ENCODE data around the gene SLC24A3.

SLC24A3 gene

GRCh38 chr20:19212469-19212815 is at the start of gene SLC24A3:
SLC24A3 (plus strand) TSS chr20:19212642.
- intact Hi-C loops (cut with micrococcal nuclease) = no loop called here
- H3K4me3 Mint-ChIP-seq = peak within 1 kb of the TSS; percentile 62
- H3K36me3 Mint-ChIP-seq (ENCODE audit: low read depth) = no peaks in the 10 kb centered on the region
- no peaks in the 10 kb centered on the region for H3K9me3 Mint-ChIP-seq
- H3K27me3 Mint-ChIP-seq = peaks cover 51% of the 10 kb centered on the region
- H3K4me1 Mint-ChIP-seq (ENCODE audit: low read depth) = peaks cover 14% of the 10 kb centered on the region
- no peak within 1 kb of the TSS for H3K27ac Mint-ChIP-seq

DNA sequence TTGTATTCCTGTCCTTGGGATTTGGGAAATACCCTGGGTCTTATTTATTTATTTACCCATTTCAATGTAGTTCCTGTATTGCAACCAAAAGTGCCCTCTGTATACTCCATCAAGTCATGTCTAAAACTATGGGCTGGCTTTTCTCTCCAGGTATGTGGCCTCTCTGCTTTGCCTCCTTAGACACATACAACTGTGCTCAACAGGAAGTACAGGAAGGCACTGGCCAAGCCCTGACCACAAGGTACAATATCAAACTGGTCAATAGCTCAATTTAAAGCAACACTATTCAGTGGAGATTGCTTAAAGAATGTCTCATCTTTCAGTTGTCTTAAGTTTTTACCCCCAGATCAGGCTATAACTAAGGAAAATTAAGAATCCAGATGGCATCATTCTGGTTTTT is 42.3 kb upstream of the SLC24A3 start:
- intact Hi-C loops (cut with micrococcal nuclease) = no loop called here
- Mint-ChIP-seq H3K4me3 (no peak overlapping the region), H3K27me3 (peaks cover 2% of the 10 kb centered on the region), H3K27ac (no peak overlapping the region), H3K9me3 (peaks cover 39% of the 10 kb centered on the region), H3K4me1 (ENCODE audit: low read depth) (no peaks in the 10 kb centered on the region), H3K36me3 (ENCODE audit: low read depth) (no peaks in the 10 kb centered on the region)

DNA sequence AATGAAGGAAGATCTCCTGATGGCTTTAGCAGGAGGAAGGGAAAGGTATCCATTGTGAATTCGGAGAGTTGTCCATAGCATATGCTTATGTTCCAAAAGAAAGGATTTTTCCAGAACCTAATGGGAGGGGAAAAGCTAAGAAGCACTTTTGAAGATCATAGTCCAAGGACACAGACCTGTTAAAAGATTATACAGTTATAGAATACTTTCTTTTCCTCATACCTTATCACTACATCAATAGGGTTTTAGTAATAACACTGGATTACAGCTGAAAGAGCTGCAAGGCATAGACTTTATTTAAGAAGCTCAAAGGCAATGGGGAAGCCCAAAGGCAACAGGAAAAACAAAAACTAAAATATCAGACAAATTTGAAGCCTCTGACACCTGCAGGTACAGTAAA is 39.8 kb upstream of the SLC24A3 start:
- H3K36me3 Mint-ChIP-seq (ENCODE audit: low read depth) = no peaks in the 10 kb centered on the region
- H3K27me3 Mint-ChIP-seq = peaks cover 2% of the 10 kb centered on the region
- intact Hi-C loops (cut with micrococcal nuclease) = no loop called here
- H3K9me3 Mint-ChIP-seq = peaks cover 22% of the 10 kb centered on the region
- H3K4me3 Mint-ChIP-seq = no peak overlapping the region
- H3K27ac Mint-ChIP-seq = no peak overlapping the region
- H3K4me1 Mint-ChIP-seq (ENCODE audit: low read depth) = no peaks in the 10 kb centered on the region

DNA sequence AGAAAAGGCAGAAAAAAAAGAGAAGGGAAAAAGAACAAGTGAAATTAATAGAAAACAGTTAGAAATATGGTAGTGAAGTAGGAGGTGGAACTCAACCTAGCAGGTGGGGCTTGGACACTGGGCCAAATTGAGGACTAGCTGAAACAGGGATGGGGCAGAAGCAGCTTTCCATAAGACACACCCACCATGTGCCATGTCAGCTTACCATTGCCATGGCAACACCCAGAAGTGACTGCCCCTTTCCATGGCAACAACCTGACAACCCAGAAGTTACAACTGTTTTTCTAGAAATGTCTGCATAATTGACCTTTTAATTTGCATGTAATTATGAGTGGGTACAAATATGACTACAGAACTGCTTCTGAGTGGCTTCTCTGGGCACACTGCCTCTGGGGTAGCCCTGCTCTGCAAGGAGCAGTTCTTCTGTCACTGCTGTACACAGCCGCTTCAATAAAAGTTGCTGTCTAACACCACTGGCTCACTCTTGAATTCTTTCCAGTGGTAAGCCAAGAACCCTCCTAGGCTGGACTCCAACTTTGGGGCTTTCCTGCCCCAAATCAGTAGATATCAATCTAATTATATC is 35.9 kb upstream of the SLC24A3 start:
- Mint-ChIP-seq H3K4me3 (no peak overlapping the region), H3K9me3 (no peaks in the 10 kb centered on the region), H3K27ac (no peak overlapping the region), H3K36me3 (ENCODE audit: low read depth) (no peaks in the 10 kb centered on the region), H3K4me1 (ENCODE audit: low read depth) (no peaks in the 10 kb centered on the region), H3K27me3 (peaks cover 2% of the 10 kb centered on the region)
- intact Hi-C loops (cut with micrococcal nuclease) = no loop called here

DNA sequence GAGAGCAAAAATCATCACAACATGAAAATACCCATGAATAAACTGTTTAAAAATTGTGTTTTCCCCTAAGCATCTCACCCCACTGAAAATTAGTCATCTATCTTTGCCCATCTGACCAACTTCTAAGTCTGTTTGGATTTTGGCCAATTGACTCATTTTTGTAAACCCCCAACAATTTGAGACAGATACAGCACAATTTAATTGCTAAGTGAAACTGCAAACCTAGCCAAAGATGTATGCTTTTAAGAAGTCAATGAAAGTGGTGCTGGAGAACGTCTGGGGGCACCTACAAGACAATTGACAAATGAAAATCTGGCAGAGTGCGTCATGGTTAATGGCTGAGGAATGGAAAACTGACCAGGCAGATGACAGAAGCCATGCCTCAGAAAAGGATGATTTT is 30.9 kb upstream of the SLC24A3 start:
- intact Hi-C loops (cut with micrococcal nuclease) = no loop called here

GRCh38 chr20:19185083-19185482 is 27.4 kb upstream of the SLC24A3 start:
- intact Hi-C loops (cut with micrococcal nuclease) = no loop called here
- H3K4me3 Mint-ChIP-seq = no peak overlapping the region
- no peaks in the 10 kb centered on the region for H3K27me3 Mint-ChIP-seq
- no peaks in the 10 kb centered on the region for H3K4me1 Mint-ChIP-seq (ENCODE audit: low read depth)
- no peak overlapping the region for H3K27ac Mint-ChIP-seq
- H3K36me3 Mint-ChIP-seq (ENCODE audit: low read depth) = no peaks in the 10 kb centered on the region
- no peaks in the 10 kb centered on the region for H3K9me3 Mint-ChIP-seq

More for the DNA sequence above, 30.9 kb upstream of the SLC24A3 start:
- no peaks in the 10 kb centered on the region for H3K4me1 Mint-ChIP-seq (ENCODE audit: low read depth)
- no peaks in the 10 kb centered on the region for H3K36me3 Mint-ChIP-seq (ENCODE audit: low read depth)
- no peak overlapping the region for H3K27ac Mint-ChIP-seq
- no peak overlapping the region for H3K4me3 Mint-ChIP-seq
- H3K9me3 Mint-ChIP-seq = no peaks in the 10 kb centered on the region
- H3K27me3 Mint-ChIP-seq = no peaks in the 10 kb centered on the region

GRCh38 chr20:19193349-19193748 is 19.1 kb upstream of the SLC24A3 start:
- H3K9me3 Mint-ChIP-seq = no peaks in the 10 kb centered on the region

DNA sequence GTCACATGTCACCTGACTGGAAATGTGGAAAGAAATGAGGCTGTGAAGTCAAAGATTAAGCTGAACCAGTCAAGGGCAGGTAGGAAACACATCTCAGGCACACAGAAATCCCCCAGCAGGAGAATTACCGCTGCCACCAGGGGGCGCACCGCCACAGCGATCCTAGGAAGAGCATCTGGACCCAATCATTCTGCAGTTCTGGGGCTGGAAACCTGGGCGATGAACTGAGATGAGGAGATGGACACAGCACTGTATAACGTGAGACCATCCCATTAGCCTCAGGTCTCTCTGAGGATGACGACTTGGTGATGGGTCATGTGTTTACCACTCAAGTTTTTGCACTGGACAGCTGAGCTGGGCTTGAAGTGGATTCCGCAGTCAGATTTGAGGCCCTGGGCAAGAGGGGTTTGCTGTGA is 6.5 kb upstream of the SLC24A3 start:
- Mint-ChIP-seq H3K4me3 (no peak overlapping the region), H3K36me3 (ENCODE audit: low read depth) (no peaks in the 10 kb centered on the region), H3K27ac (no peak overlapping the region), H3K9me3 (no peaks in the 10 kb centered on the region), H3K27me3 (peaks cover 18% of the 10 kb centered on the region), H3K4me1 (ENCODE audit: low read depth) (no peaks in the 10 kb centered on the region)
- intact Hi-C loops (cut with micrococcal nuclease) = loop anchor here (1.0 to 10.0 kb wide), 3 partner anchors 377 to 571 kb away; no protein-coding TSS in a partner anchor

More at GRCh38 chr20:19193349-19193748, 19.1 kb upstream of the SLC24A3 start:
- intact Hi-C loops (cut with micrococcal nuclease) = no loop called here
- Mint-ChIP-seq H3K27ac (no peak overlapping the region), H3K4me1 (ENCODE audit: low read depth) (no peaks in the 10 kb centered on the region), H3K36me3 (ENCODE audit: low read depth) (no peaks in the 10 kb centered on the region), H3K4me3 (no peak overlapping the region), H3K27me3 (peaks cover 1% of the 10 kb centered on the region)

- Mint-ChIP-seq H3K27me3 (peaks cover 31% of the 10 kb centered on the region), H3K27ac (no peak overlapping the region), H3K4me1 (ENCODE audit: low read depth) (peaks cover 8% of the 10 kb centered on the region), H3K36me3 (ENCODE audit: low read depth) (no peaks in the 10 kb centered on the region), H3K9me3 (no peaks in the 10 kb centered on the region), H3K4me3 (no peak overlapping the region)
- intact Hi-C loops (cut with micrococcal nuclease) = loop anchor here (10.0 kb wide), 1 partner anchor 573 kb away; no protein-coding TSS in a partner anchor
Measured at GRCh38 chr20:19207541-19207940, 4.9 kb upstream of the SLC24A3 start.

DNA sequence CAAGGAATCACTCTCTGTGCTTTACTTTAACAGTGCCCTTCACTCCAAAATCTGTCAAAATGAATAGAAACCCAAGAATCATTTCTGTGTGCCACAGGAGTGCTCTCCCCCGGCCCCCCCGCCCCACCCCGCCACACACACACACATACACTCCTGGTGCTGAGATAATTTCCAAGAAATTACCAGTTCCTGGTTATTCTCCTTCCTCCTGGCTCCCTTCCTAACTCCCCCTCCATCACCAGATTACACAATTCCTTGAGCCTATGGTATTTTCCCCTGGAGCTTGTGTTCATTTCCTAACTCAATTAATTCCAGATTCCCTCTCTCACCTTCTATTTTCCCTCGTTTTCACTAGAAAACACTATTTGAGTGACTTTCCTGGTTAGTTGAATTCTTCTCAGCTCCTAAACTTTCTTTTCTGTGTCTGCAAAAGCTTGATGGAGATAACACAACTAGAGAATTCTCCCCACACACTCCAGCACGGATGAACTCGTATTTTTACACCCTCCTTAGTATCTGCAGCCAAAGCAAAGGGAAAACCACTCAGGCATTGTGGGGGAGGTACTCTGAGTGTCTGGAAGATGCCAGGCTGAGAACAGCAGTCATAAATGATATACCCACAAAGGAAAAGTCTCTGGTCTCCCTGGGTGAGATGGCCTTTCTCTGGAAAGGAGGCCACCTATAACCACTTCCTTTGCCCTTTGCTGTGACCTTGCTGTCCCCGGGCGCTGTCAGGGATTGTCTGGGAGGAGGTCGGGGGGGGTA is 1.9 kb upstream of the SLC24A3 start:
- H3K9me3 Mint-ChIP-seq = no peaks in the 10 kb centered on the region
- H3K27ac Mint-ChIP-seq = no peak overlapping the region
- H3K4me1 Mint-ChIP-seq (ENCODE audit: low read depth) = peaks cover 14% of the 10 kb centered on the region
- H3K4me3 Mint-ChIP-seq = no peak overlapping the region
- peaks cover 51% of the 10 kb centered on the region for H3K27me3 Mint-ChIP-seq
- intact Hi-C loops (cut with micrococcal nuclease) = no loop called here
- no peaks in the 10 kb centered on the region for H3K36me3 Mint-ChIP-seq (ENCODE audit: low read depth)

DNA sequence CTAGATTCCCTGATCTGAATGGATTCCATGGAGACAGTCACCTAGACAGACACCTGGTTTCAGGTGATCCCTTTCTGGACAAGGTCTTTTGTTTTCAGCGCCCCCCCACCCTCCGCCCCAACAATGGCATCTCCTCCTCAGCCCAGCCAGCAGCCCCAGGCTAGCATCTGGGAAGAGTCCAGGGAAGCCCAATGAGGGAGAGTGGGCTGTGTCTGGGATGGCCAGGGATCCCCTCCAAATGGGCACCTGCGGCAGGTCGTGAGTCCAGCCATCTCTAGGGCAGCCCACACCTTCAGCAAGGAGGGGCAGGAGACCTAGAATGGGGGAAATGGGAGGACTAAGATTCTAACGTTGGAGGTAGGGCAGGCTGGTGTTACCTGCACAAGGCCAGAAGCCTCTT is 1.2 kb upstream of the SLC24A3 start:
- H3K4me3 Mint-ChIP-seq = no peak overlapping the region
- H3K4me1 Mint-ChIP-seq (ENCODE audit: low read depth) = peaks cover 14% of the 10 kb centered on the region
- intact Hi-C loops (cut with micrococcal nuclease) = no loop called here
- H3K27ac Mint-ChIP-seq = no peak overlapping the region
- no peaks in the 10 kb centered on the region for H3K36me3 Mint-ChIP-seq (ENCODE audit: low read depth)
- peaks cover 51% of the 10 kb centered on the region for H3K27me3 Mint-ChIP-seq
- H3K9me3 Mint-ChIP-seq = no peaks in the 10 kb centered on the region

- H3K27ac Mint-ChIP-seq = no peak overlapping the region
- no peaks in the 10 kb centered on the region for H3K9me3 Mint-ChIP-seq
- H3K4me1 Mint-ChIP-seq (ENCODE audit: low read depth) = peaks cover 14% of the 10 kb centered on the region
- peak overlapping the region; percentile 52 for H3K4me3 Mint-ChIP-seq
- intact Hi-C loops (cut with micrococcal nuclease) = no loop called here
- peaks cover 51% of the 10 kb centered on the region for H3K27me3 Mint-ChIP-seq
- H3K36me3 Mint-ChIP-seq (ENCODE audit: low read depth) = no peaks in the 10 kb centered on the region
Measured at GRCh38 chr20:19211661-19212468, 577 bp upstream of the SLC24A3 start.

- Mint-ChIP-seq H3K4me1 (ENCODE audit: low read depth) (peaks cover 14% of the 10 kb centered on the region), H3K4me3 (peak overlapping the region; percentile 11), H3K9me3 (no peaks in the 10 kb centered on the region), H3K36me3 (ENCODE audit: low read depth) (no peaks in the 10 kb centered on the region), H3K27me3 (peaks cover 50% of the 10 kb centered on the region), H3K27ac (no peak overlapping the region)
- intact Hi-C loops (cut with micrococcal nuclease) = no loop called here
Measured at GRCh38 chr20:19212821-19213502, 520 bp downstream of the SLC24A3 start.

All from dendritic cell treated with granulocyte-macrophage colony-stimulating factor and Interleukin-4, amounts not matched to agents 40 ng/mL and 50 ng/mL, for 4 days (primary cell).